Measurements from ENCODE around the gene ABL1. TPM values are rescaled to one million over a fixed set of nuclear protein-coding genes. Genes with fewer than 3 reads are reported as not detected.

The ABL1 gene
- total RNA-seq, 4 donors from 2014 or later, result 60.3 to 97.0 (median 79.8) TPM

- Histone ChIP-seq H3K27me3 (no peaks in the 10 kb centered on the region), H3K9me3 (no peaks in the 10 kb centered on the region), H3K27ac (no peak overlapping the region), H3K4me3 (replicated peaks in 1 of 3) (no peak overlapping the region), H3K36me3 (peaks cover 77 to 81% of the 10 kb centered on the region in 2 donors), H3K4me1 (peaks cover 6 to 13% of the 10 kb centered on the region in 2 donors)
- 96 to 97% methylated on average over 6 of the region's 6 CpGs for WGBS, 2 donors
- no peak for DNase-seq
- intact Hi-C loops (cut with DNase I), result no loop called here
- no peak for TF ChIP-seq POLR2A (IDR thresholded peaks at IDR 0.05)
- TF ChIP-seq CTCF (IDR thresholded peaks at IDR 0.05), result no peak
Observed at GRCh38 chr9:130877300-130877699, 42.2 kb downstream of the ABL1 start.

GRCh38 chr9:130878295-130878694 lies 43.2 kb downstream of the ABL1 start:
- peaks cover 0 to 5% of the 10 kb centered on the region in 2 donors for H3K4me1 ChIP-seq
- no peak overlapping the region for H3K4me3 ChIP-seq (replicated peaks in 1 of 3)
- intact Hi-C loops (cut with DNase I), result no loop called here
- no peak for TF ChIP-seq CTCF (IDR thresholded peaks at IDR 0.05)
- no peak for TF ChIP-seq POLR2A (IDR thresholded peaks at IDR 0.05)
- DNase-seq, result no peak
- H3K27me3 ChIP-seq, result no peaks in the 10 kb centered on the region
- no peak overlapping the region for H3K27ac ChIP-seq
- WGBS, 2 donors, result 91 to 93% methylated on average over 6 of the region's 6 CpGs
- H3K9me3 ChIP-seq, result no peaks in the 10 kb centered on the region
- H3K36me3 ChIP-seq, result peaks cover 78 to 83% of the 10 kb centered on the region in 2 donors

- TF ChIP-seq CTCF (IDR thresholded peaks at IDR 0.05) (no peak), POLR2A (IDR thresholded peaks at IDR 0.05) (no peak)
- DNase-seq, result no peak
- Histone ChIP-seq H3K36me3 (peaks cover 78 to 84% of the 10 kb centered on the region in 2 donors), H3K9me3 (no peaks in the 10 kb centered on the region), H3K4me3 (replicated peaks in 1 of 3) (no peak overlapping the region), H3K4me1 (no peaks in the 10 kb centered on the region), H3K27me3 (no peaks in the 10 kb centered on the region), H3K27ac (no peak overlapping the region)
- intact Hi-C loops (cut with DNase I), result loop anchor here (5.0 kb wide), 1 partner anchor 67 kb away; no protein-coding TSS in a partner anchor
- WGBS, 2 donors, result 92 to 99% methylated on average over 7 to 9 of the region's 9 CpGs
Observed at GRCh38 chr9:130879863-130880411, 44.9 kb downstream of the ABL1 start.

GRCh38 chr9:130880599-130881220 lies 45.7 kb downstream of the ABL1 start:
- Histone ChIP-seq H3K27ac (no peak overlapping the region), H3K27me3 (no peaks in the 10 kb centered on the region), H3K9me3 (no peaks in the 10 kb centered on the region), H3K36me3 (peaks cover 83 to 85% of the 10 kb centered on the region in 2 donors), H3K4me3 (replicated peaks in 1 of 3) (no peak overlapping the region), H3K4me1 (no peaks in the 10 kb centered on the region)
- no peak for DNase-seq
- intact Hi-C loops (cut with DNase I), result loop anchor here (5.0 kb wide), 1 partner anchor 67 kb away; no protein-coding TSS in a partner anchor
- no peak for TF ChIP-seq POLR2A (IDR thresholded peaks at IDR 0.05)
- TF ChIP-seq CTCF (IDR thresholded peaks at IDR 0.05), result no peak
- WGBS, 2 donors, result 94 to 96% methylated on average over 12 to 16 of the region's 16 CpGs

- 93 to 94% methylated on average over 6 of the region's 6 CpGs for WGBS, 2 donors
- H3K4me3 ChIP-seq (replicated peaks in 1 of 3), result no peak overlapping the region
- no peaks in the 10 kb centered on the region for H3K27me3 ChIP-seq
- intact Hi-C loops (cut with DNase I), result loop anchor here (5.0 kb wide), 1 partner anchor 66 kb away; no protein-coding TSS in a partner anchor
- no peaks in the 10 kb centered on the region for H3K4me1 ChIP-seq
- no peak overlapping the region for H3K27ac ChIP-seq
- peaks cover 86 to 87% of the 10 kb centered on the region in 2 donors for H3K36me3 ChIP-seq
- H3K9me3 ChIP-seq, result no peaks in the 10 kb centered on the region
- TF ChIP-seq POLR2A (IDR thresholded peaks at IDR 0.05), result no peak
- TF ChIP-seq CTCF (IDR thresholded peaks at IDR 0.05), result no peak
- DNase-seq, result no peak
Observed at GRCh38 chr9:130881516-130881915, 46.5 kb downstream of the ABL1 start.
